A673 (cell line): ENCODE results near the gene GAB2. TPM values are rescaled to one million over a fixed set of nuclear protein-coding genes. Genes with fewer than 3 reads are reported as not detected.

ENCODE experiments used
- BruUV-seq: library from RNA; stranded (reverse); fragments of 400-500 nt; replicated peaks from 2 replicates; lab custom pipeline; 2021; lab: Mats Ljungman, UMichigan
- CTCF ChIA-PET: fragments of 300-600 bp; sonication (Branson Sonifier 250); formaldehyde crosslinking; loops from one replicate; lab custom pipeline; 2022; ENCODE audit warnings: antibody characterized with exemption; lab: Charles Lee
- POLR2A ChIA-PET: fragments of 300-600 bp; sonication (Branson Sonifier 250); formaldehyde crosslinking; loops from one replicate; lab custom pipeline; 2022; ENCODE audit warnings: antibody characterized with exemption; ENCODE audit not compliant: low non-redundant PET; lab: Charles Lee
- DNase-seq: peaks from one replicate; pipeline ENCODE4 v3.0.0-alpha.2; 2015; ENCODE audit warnings: low spot score
- H3K27ac ChIP-seq: fragments of 200-600 bp; sonication (generic); 2 replicates; pipeline ENCODE4 v1.5.1; 2016; ENCODE audit warnings: mixed run types, low read depth, mild to moderate bottlenecking, mixed read lengths, antibody characterized with exemption, low read length; ENCODE audit not compliant: poor library complexity, severe bottlenecking
- H3K27me3 ChIP-seq: fragments of 200-600 bp; sonication (generic); replicated peaks from 2 replicates; pipeline ENCODE4 v1.6.1; 2017; ENCODE audit warnings: mixed run types, low read depth, mild to moderate bottlenecking, mixed read lengths, antibody characterized with exemption, low read length; ENCODE audit not compliant: insufficient read depth, poor library complexity
- H3K36me3 ChIP-seq: fragments of 200-600 bp; sonication (generic); 2 replicates; pipeline ENCODE4 v1.6.1; 2016; ENCODE audit warnings: mixed run types, mild to moderate bottlenecking, mixed read lengths, antibody characterized with exemption, low read length; ENCODE audit not compliant: insufficient read depth, poor library complexity, severe bottlenecking
- H3K4me1 ChIP-seq: fragments of 200-600 bp; sonication (generic); 2 replicates; pipeline ENCODE4 v1.6.1; 2017; ENCODE audit warnings: mixed run types, mild to moderate bottlenecking, mixed read lengths, antibody characterized with exemption, low read length; ENCODE audit not compliant: insufficient read depth, poor library complexity, severe bottlenecking
- H3K4me3 ChIP-seq: fragments of 200-600 bp; sonication (generic); 2 replicates; pipeline ENCODE4 v1.5.1; 2016; ENCODE audit warnings: low read depth, mixed run types, mild to moderate bottlenecking, mixed read lengths, low read length; ENCODE audit not compliant: poor library complexity, severe bottlenecking
- H3K9me3 ChIP-seq: fragments of 200-600 bp; sonication (generic); 2 replicates; pipeline ENCODE4 v1.6.1; 2016; ENCODE audit warnings: mixed run types, low read depth, mild to moderate bottlenecking, mixed read lengths, antibody characterized with exemption, low read length; ENCODE audit not compliant: poor library complexity, severe bottlenecking
- CTCF ChIP-seq: fragments of 300-800, 200-600 bp; sonication (generic); conservative IDR thresholded peaks from 2 replicates; pipeline ENCODE4 v1.5.1; 2017; ENCODE audit warnings: low read depth, mild to moderate bottlenecking, antibody characterized with exemption, low read length, moderate library complexity, mixed read lengths
- EZH2 ChIP-seq: fragments of 200-600 bp; sonication (generic); IDR thresholded peaks from 2 replicates; pipeline ENCODE4 v1.6.1; 2017; ENCODE audit warnings: borderline replicate concordance, low read depth, mild to moderate bottlenecking, mixed read lengths, antibody characterized with exemption, low read length; ENCODE audit not compliant: poor library complexity, severe bottlenecking
- intact Hi-C: fragments of 100-400 bp; cut with micrococcal nuclease; formaldehyde crosslinking; loops from one replicate; pipeline ENCODE4 v1.10.0; 2022; ENCODE audit not compliant: unreplicated experiment
- total RNA-seq: library from RNA; stranded (reverse); gene quantifications from 2 replicates; pipeline ENCODE4 v1.2.3, GENCODE V29; 2021

GAB2 gene
- total RNA-seq, 1 experiment from 2014 or later, result 21.5 TPM

GRCh38 chr11:78189174-78189724, 228.4 kb downstream of the GAB2 start:
- ChIA-PET POLR2A (no interaction called here), CTCF (no interaction called here)
- Histone ChIP-seq H3K27ac (peak overlapping the region; percentile 84), H3K9me3 (no peaks in the 10 kb centered on the region), H3K4me3 (peak overlapping the region; percentile 97), H3K4me1 (peaks cover 13% of the 10 kb centered on the region), H3K27me3 (no peaks in the 10 kb centered on the region), H3K36me3 (no peaks in the 10 kb centered on the region)
- no TSS peak for BruUV-seq
- intact Hi-C loops, result no loop called here
- TF ChIP-seq EZH2, result no peak
- TF ChIP-seq CTCF, result no peak
- no peak for DNase-seq

GRCh38 chr11:78188286-78189173, 229.1 kb downstream of the GAB2 start, which contains the start of the genes KCTD21 and USP35:
Gene KCTD21 (minus strand): TSS chr11:78188626. CDS start chr11:78174554, 14,072 bp downstream.
Gene USP35 (plus strand): TSS chr11:78188919. CDS start chr11:78196246, 7,327 bp downstream.
- Histone ChIP-seq H3K27me3 (no peaks in the 10 kb centered on the region), H3K27ac (peak within 1 kb of the TSS; percentile 84), H3K4me1 (peaks cover 13% of the 10 kb centered on the region), H3K9me3 (no peaks in the 10 kb centered on the region), H3K36me3 (no peaks in the 10 kb centered on the region), H3K4me3 (peak within 1 kb of the TSS; percentile 97)
- BruUV-seq, result no TSS peak
- DNase-seq, result peak; percentile 99
- POLR2A ChIA-PET, result interaction anchor here (0.7 kb wide), 1 partner anchor 290 kb away, joined by 15 read pairs; no protein-coding TSS in a partner anchor
- CTCF ChIA-PET, result interaction anchor here (0.6 to 1.0 kb wide), 2 partner anchors 229 to 586 kb away, joined by 3 to 6 read pairs; no protein-coding TSS in a partner anchor
- TF ChIP-seq CTCF (no peak), EZH2 (no peak)
- intact Hi-C loops, result no loop called here

GRCh38 chr11:78187366-78188285, 230.0 kb downstream of the GAB2 start:
- DNase-seq, result no peak
- intact Hi-C loops, result no loop called here

More at GRCh38 chr11:78187366-78188285, 230.0 kb downstream of the GAB2 start:
- Histone ChIP-seq H3K36me3 (no peaks in the 10 kb centered on the region), H3K4me3 (peak overlapping the region; percentile 97), H3K27ac (peak overlapping the region; percentile 84), H3K4me1 (peaks cover 13% of the 10 kb centered on the region), H3K9me3 (no peaks in the 10 kb centered on the region), H3K27me3 (no peaks in the 10 kb centered on the region)
- POLR2A ChIA-PET, result interaction anchor here (0.7 kb wide), 1 partner anchor 291 kb away, joined by 15 read pairs; no protein-coding TSS in a partner anchor
- BruUV-seq, result no TSS peak
- CTCF ChIA-PET, result interaction anchor here (0.6 to 1.0 kb wide), 2 partner anchors 230 to 585 kb away, joined by 3 to 6 read pairs; no protein-coding TSS in a partner anchor
- TF ChIP-seq EZH2 (no peak), CTCF (no peak)
